SW480 (cell line): ENCODE measurements around the gene ERC2.

Source experiments
- DNase-seq: peaks from one replicate; pipeline ENCODE4 v3.0.0-alpha.2; 2016; ENCODE audit warnings: low spot score

The ERC2 gene

DNA sequence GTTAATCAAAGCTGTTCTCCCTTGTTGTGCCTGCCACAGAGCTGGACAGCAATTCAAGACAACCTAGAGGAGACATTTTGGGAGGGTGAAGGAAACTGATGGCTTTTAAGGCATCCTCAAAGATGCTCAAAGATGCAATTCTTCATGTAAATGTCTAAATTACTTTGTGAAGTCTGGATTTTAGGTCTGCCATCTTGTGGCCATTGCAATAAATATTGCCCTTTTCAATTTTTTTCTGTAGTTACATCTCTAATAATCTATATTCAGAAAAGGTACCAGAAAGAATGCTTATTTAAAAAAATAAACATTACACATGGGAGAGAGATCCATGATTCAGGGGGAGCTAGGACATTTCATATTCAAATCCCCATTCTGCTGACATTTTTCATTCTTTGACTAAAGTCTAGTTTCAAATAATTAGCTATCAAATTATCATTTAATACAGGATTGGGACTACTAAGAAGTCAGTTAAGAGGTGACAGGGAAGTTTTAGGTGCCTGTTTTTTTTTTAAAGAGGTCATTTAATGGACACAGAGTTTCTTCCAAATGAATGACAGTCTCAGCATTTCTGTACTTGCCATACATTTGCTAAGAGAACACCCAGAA, 721.4 kb downstream of the ERC2 start:
- peak; percentile 9 for DNase-seq

DNA sequence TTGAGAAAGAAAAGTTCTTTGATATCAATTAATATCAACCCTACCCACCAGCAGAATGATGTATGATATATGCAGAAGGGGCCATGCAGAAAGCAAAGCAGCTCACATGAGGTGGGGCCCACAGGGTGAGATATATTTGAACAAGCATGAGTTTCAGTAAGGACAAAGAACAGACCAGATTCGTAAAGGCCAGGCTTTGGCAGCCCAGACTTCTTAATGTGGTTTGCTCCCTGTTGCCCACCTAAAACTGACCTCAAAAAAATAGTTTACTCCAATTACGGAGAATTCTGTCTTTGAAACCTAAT, 725.5 kb downstream of the ERC2 start:
- DNase-seq = no peak

DNA sequence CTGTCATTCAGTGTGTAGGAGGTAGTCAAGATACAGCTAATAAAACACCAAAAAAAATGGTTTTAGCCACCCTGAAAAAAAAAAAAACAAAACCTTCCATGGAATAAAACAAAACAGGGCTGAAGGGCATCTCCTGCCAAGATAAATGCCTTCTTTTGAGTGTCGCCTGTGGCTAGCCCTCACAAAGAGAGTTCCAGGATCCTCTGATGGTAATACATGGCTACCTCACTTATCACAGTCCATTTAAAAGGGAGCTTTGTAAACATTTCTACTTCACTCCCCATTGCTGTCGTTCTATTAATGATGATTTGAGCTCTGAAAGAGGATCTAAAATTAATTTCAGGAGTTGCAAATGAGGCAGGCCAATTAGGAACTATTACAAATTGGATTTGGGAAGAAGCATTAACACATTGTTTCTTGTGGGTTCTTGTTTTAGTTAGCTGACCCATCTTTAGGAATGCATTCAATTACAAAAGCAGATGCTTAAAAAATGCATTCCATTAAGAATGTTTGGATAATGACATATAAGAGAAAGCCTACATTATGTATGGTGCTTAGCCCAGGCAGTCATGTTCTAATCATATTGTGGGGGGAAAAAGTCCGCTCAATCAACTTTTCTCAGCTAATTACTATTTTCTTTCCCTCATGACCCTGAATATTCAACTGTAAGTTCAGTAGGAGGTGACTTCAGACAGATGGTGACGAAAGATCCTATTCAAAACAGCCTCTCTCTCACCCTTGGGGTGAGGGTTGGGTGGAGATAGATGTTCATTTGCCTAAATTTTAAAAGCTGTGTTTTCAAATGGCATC, 726.0 kb downstream of the ERC2 start:
- DNase-seq = no peak

DNA sequence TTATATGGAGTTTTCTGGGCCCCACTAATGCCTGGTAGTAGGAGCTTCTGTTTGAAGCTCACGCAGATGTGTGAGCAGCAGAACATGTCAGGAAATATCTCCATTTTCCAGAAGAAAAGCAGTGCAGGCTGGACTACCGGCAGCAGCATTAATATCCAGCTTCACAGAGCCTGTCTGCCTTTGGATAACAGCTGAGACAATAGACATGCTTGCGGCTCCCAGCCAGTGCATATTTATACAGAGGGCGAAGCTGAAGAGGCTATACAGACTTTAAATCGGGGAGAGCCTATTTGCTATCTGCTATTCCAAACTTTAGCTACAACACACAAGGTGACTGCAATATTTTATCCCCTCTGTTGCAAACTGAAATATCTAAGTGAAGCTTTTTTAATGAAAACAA, 731.1 kb downstream of the ERC2 start:
- no peak for DNase-seq

DNA sequence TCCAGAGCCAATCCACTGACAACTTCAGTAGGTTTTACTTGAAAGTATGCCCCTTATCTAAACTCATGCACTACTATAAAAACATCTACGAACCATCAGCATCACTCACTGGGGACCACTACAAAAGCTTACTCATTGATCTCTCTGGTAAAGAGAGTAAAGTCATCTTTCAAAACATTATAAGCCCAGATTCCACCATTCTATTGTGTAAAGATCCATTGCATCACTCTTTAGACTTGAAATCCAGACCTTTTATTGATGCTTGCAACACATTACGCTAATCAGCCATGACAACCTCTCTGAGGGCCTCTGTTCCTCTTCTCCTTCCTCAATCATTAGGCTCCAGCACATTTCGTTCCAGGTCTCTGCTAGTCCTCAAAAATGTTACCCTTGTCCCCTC, 732.3 kb downstream of the ERC2 start:
- no peak for DNase-seq

DNA sequence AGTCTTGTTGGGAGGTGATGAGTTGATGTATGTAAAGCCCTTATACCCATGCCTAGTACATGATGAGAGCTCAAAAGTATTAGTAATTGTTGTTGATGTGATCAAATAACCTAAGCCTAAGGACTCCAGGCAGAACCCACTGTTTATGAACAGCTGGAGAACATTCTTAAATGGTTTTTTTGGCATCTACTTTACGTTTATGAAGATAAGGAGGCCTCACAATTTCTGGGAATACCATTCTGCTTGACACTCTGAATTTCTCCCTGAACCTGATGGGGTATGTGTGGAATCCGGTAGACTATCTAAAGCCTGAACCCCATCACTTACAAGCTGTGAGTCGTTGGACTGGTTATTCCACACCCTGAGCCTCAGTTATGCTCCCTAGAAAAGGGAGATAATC, 736.5 kb downstream of the ERC2 start:
- no peak for DNase-seq

DNA sequence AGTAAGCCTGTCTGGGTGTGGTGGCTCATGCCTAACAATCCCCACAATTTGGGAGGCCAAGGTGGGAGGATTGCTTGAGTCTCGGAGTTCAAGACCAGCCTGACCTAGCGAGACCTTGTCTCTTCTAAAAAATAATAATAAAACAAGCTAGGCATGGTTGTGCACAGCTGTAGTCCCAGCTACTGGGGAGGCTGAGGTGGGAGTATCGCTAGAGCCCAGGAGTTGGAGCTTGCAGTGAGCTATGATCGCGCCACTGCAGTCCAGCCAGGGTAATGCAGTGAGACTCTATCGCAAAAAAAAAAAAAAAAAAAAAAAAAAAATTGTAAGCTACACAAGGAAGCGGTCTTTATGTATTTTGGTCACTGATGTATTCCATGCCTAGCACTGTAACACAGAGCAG, 738.7 kb downstream of the ERC2 start:
- no peak for DNase-seq

DNA sequence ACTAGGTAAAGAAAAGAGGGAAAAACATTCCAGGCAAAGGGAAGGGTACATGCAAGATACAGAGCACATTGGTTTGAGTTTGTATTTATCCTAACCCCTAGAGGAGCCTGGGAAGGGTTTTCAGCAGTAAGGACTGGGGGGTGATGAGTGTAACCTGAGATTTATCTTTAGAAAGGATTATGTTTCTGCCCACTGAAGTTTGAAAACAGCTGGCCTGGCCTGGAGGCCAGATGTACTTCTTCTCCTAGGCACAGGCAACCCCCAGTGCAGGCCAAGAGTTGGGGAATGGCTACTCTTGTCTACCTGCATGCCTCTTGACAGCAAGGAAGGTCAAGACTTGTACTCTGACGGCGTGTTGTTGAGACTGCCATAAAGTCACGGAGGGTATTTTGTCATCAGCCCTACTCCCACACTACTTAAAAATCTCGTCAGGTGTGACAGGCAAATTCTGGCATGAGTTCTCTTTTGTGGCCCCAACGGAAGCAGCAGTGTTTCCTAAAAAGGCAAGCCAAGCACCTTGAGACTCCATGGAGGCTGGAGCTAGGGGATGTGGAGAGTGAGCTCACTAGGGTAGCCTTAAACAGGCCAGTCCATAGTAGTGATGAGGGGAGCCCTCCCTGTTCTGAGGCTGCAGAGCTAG, 739.7 kb downstream of the ERC2 start:
- no peak for DNase-seq

DNA sequence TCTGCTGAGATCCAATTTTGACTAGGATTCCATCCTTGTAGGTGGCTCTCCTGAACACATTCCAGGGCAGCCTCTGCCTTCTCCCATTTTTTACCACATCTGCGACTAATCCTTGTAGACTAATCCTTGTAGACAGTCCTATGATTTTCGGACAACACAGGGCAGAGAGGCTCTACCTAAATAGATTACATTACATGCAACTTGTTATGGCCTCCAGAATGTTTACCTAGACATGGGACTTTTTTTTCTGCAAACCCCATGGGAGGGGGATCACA, 741.8 kb downstream of the ERC2 start:
- DNase-seq = no peak

DNA sequence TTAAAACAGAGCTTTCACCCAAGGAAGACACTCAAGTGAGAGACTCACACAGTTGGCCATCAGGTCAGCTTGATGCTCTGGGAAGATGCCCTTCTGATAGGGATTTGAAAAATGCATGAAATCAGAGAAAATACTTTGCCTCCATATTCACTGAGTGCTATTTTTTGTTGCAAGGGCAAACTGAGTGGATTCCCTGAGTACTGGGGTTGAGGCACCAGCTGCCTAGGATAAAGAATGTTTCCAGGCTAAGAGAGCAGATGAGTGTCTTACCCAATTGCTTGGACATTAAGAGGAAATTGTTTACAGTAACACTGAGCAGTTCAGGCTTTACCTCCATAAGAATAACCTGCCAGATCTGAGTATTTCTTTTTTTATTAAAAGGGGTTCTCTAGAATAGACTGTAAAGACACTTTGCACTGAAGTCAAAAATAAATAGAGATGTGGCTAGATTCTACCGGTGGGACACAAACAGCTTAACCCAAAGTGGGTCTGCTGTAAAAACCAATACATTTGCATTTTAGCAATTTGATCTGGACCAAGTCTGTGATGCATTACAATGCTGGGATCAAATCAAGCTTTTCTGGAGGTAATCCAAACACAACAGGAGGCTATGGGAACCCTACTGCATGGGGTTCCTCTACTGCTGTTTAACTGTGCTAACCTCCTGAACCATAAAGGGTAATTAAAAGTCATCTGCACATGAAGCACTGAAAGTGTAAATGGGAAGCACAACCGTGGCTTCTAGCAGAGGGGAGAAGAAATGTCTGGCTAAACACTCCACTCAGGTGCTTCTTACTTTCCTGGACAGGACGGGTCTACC, 742.4 kb downstream of the ERC2 start:
- DNase-seq = no peak

DNA sequence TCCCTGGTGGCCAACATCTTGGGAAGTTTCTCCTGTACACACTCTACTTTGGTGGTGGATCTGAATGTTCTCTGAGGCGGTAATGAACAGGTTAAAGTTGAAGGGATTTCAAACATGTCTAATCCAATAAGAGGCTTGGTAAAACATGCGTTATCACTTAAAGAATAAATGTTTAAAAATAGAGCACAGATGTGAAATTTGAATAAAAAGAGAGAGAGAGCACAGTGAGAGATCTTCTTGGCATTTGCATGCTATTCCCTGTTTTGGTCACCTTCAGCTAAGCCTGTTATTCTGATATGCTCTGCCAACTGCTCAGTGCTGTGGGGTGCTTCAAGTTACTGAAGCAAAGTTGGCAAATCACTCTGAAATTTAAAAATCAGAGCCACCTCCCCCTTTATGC, 743.4 kb downstream of the ERC2 start:
- no peak for DNase-seq

DNA sequence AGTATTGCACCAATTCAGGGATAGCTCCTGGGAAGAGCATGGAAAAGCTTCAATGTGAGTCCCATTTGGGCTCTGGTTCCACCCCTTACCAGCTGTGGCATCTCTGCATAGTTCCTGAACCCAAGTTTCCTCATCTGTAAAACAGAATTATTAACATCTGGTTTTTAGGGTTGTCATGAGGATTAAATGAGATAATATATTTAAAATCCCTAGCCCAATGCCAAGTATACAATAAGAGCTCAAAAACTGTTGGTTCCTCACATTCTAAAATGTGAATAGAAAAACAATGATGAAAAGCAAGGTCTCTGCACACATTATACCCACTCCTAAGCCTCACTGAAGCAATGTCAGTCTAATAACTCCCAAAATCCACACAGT, 743.9 kb downstream of the ERC2 start:
- DNase-seq = no peak

DNA sequence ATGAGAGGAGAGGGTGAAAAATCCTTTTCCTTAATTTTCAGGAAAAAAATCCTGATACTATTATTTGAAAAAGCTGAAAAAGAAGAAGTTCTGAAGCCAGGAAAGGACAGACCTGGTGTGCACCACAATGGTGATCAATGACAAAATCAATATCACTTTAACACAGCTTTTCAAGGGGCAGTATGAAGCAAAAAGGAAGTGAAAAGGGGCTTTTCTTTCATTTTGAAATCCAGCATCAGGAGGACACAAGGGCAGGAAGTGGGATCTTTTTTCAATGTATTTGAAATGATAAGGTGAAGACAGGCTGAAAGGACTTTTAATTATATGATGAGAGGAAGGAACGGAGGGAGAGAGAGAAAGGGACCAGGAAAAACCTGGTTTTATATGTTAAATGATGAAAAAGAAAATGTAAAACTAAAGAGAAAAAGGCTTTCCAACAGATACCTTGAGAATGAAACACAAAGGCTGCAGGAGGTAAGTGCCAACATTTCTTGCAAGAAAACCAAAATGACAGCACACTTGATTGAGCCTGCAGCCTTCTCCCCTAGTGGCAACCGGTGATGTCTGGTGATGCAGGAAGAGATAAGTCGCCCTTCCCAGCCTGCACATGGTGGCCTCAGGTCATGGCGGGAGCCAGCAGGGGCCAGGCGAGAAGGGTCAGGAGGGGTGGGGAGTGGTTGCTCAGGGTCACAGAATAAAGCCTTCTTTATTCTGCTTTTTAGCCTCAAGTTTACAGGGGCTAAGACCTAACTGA, 744.4 kb downstream of the ERC2 start:
- no peak for DNase-seq

DNA sequence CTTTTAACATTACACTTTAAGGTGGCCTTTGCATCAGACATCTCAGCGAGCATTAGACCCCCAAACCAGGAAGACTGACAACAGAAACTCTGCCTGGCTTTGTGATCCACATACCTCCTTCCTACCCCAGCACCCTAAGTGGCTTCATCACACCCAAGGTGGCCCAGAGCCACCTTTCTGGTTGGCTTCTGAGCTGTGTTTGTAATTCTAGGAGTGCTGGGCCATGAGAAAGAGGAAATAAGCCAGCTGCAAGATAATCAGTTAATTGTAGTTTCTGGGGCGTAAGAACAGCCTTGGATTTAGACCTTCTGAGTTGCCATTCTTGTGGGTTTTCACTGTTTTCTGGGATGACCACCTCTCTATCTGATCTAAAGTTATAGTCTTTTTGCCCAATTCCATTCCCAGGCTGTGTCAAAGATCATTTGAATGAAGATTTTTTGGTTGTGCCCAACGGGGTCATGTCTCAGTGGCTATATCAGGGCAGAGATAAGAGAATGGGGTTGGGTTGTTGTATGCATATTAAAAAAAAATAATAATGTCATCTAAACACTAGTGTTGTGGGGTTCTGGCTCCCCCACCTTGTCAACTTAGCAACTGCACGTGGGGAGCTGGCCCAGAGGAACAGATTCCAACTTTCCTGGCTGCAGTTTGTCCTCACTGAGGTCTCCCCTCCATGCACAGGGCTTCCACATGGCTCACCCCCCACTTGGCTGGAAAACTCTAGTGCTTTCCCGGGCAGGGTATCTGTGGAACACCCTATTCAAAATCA, 746.4 kb downstream of the ERC2 start:
- DNase-seq = peak; percentile 37

DNA sequence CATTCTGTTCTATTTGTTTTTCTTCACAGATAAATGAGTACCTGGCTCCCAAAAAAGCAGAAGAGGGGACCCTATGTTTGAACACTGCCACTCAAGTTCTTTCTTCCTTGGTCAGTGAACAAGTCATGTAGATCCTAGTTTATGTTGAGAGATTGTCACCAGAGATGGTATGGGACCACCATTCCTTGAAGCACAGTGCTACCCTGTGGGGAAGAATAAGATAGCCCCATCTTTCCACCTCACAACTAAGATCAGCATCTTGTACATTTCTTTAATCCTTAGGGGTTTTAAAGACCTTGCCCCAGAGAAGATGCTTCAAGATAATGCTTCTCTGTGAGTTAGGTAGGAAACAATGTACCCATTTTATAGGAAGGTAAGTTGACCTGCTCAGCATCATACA, 747.7 kb downstream of the ERC2 start:
- peak; percentile 34 for DNase-seq

DNA sequence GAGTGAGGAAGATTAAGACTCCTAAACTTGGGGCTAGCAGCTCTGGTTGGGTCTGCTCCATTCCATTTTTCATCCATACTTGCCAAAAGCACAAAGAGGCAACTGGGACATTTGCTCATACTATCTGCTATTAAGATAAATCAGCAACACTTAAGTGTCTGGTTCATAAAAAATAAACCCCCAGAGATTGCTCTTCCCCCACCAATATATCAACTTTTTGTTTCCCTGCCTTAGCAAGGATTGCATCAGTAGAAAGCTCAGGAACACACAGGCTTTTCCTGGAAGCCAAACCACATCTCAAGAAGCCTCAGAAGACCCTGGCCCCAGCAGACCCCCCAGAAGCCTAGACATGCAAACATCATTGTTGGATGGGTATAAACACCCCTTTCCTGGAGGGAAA, 748.8 kb downstream of the ERC2 start:
- no peak for DNase-seq

DNA sequence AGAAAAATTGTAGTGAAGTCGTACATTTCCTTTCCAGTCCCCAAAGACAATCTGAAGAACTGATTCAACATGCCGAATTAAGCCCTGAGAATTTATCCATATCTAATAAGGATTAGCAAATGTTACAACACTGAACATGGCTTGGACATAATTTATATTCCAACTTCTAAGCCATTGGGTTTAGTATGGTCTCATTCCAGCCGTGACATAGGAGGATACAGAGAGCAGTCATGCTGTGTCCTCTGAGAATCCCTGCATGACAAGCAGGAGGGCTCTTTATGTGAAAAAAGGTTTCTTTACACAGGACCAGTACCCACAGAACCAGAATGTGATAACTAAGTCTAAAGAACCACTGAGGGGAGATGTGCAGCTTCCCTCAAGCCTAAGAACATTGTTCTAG, 749.3 kb downstream of the ERC2 start:
- no peak for DNase-seq

DNA sequence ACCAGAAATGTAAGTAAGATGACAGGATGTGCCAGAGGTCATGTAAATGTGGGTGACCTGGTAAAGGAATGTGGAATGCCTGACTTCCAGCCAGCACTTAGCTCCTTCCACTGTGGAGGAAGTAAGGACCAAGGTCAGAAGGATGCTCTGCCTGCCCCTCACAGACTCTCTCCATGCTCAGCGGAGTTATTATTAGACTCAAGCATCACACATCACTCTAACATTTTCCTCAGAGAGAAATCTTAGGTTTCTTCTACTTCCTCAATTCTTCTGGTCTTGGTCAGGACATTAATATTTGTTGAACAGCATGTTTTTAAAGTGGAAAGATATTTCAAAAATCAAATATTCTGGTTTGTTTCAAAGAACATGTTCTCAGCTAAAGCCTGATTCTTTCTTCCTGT, 749.7 kb downstream of the ERC2 start:
- DNase-seq = no peak

DNA sequence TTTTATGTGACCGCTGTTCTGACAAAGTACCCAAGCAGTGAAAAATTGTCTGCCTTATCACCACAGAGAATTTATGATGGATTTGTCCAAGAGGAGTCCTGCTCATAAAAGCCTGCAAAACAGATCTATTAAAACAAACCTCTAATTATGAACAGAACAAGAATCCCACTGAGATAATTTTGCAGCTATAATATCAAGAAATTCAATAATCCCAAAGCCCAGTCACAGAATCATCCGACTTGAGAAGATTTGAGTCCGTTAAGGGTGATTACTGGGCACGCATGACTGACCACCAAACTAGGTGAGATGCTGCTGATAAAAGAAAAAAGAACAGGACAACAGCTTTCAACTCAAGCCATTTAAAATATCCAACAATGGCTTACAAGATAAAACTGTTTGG, 750.2 kb downstream of the ERC2 start:
- no peak for DNase-seq

DNA sequence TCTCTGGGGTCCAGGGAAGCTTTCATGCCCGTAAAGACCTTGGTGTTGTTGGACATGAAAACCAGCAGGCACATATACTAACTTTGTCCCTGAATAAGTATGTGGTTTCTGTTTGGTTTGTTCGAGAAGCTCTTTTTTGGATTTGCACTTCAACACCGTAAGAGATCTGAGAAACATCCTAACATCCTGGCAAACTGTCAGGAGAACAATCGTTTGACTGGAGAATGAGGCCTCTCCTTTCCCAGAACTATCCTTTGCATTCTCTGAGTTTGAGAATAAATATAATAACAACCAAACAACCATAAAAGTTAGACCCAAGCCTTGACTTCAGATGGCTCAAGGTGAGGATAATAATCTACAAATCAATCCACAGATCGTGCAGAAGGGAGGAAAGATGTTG, 750.8 kb downstream of the ERC2 start:
- DNase-seq = no peak

DNA sequence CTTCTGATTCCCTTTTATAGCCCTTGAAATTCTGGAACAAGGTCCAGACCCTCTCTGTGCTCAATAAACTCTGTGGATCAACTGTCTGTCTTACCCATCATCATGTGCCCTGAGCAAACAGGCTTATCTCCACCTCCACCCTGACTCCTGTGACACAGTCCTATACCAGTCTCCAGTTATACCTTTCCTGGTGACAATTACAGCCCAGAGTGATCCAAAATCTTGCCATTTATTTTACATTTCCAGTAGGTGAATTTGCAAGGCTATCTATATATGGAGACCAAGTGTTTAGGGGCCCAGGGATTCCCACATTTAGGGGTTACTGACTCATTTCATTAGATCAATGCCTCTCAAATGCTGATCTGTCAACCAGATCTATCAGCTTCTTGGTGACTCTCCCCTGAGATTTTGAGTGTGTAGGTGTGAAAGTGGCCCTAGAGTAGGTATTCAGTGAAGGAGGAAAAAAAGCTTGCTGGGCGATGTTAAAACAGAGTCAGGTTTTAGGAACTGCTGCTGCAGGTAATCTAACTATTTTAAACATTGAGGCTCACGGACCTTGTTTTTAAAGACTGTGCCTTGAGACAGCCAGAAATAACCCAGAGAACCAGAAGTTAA, 751.5 kb downstream of the ERC2 start:
- DNase-seq = no peak
